Measurements from ENCODE around the gene S100A8. TPM values are rescaled to one million over a fixed set of nuclear protein-coding genes. Genes with fewer than 3 reads are reported as not detected.

Gene S100A8
- total and polyA plus RNA-seq, 11 donors, result 6.0 to 199 (median 32.3) TPM

GRCh38 chr1:153341431-153341934 lies 49.4 kb downstream of the S100A8 start:
- H3K27ac ChIP-seq, result no peak overlapping the region
- 83 to 91% (median 86%) methylated on average over 4 of the region's 4 CpGs for WGBS, 4 donors
- TF ChIP-seq POLR2A (IDR thresholded peaks at IDR 0.05), result no peak
- TF ChIP-seq, protein P1, sequence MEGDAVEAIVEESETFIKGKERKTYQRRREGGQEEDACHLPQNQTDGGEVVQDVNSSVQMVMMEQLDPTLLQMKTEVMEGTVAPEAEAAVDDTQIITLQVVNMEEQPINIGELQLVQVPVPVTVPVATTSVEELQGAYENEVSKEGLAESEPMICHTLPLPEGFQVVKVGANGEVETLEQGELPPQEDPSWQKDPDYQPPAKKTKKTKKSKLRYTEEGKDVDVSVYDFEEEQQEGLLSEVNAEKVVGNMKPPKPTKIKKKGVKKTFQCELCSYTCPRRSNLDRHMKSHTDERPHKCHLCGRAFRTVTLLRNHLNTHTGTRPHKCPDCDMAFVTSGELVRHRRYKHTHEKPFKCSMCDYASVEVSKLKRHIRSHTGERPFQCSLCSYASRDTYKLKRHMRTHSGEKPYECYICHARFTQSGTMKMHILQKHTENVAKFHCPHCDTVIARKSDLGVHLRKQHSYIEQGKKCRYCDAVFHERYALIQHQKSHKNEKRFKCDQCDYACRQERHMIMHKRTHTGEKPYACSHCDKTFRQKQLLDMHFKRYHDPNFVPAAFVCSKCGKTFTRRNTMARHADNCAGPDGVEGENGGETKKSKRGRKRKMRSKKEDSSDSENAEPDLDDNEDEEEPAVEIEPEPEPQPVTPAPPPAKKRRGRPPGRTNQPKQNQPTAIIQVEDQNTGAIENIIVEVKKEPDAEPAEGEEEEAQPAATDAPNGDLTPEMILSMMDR (IDR thresholded peaks at IDR 0.05), result no peak
- intact Hi-C loops (cut with DNase I), result loop anchor here in 1 of 10 donors (10.0 kb wide), 1 partner anchor 413 kb away; no protein-coding TSS in a partner anchor
- ATAC-seq, result no peak
- H3K4me3 ChIP-seq, result no peak overlapping the region
- no peaks in the 10 kb centered on the region for H3K36me3 ChIP-seq
- H3K27me3 ChIP-seq, result peaks cover 0 to 16% (median 0%) of the 10 kb centered on the region in 9 donors
- H3K9me3 ChIP-seq, result no peaks in the 10 kb centered on the region
- DNase-seq, result no peak
- peaks cover 0 to 10% (median 0%) of the 10 kb centered on the region in 12 donors for H3K4me1 ChIP-seq

DNA sequence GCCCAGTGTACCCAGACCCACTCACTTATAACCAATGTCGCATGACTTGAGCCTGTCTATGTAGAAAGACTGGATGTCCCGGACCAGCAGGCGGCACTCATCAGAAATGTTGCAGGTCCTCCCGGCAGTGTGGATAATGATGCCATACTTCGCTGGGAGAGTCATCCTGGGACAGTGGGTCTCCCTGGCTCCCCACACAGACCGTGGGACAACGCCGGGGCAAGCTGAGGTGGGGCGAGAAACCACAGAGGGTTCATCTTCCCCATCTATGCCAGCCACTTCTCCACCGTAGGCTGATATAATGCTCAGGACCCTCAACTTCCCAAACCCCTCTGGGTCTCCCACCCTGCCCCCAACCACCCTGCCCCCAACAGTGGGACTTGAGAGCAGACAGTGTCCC lies 50.5 kb downstream of the S100A8 start:
- no peak overlapping the region for H3K27ac ChIP-seq
- H3K9me3 ChIP-seq, result no peaks in the 10 kb centered on the region
- peaks cover 0 to 10% (median 0%) of the 10 kb centered on the region in 12 donors for H3K4me1 ChIP-seq
- DNase-seq (no peak), ATAC-seq (no peak)
- 86 to 94% (median 93%) methylated on average over 10 of the region's 10 CpGs for WGBS, 4 donors
- TF ChIP-seq POLR2A (IDR thresholded peaks at IDR 0.05), result no peak
- TF ChIP-seq, protein P1 (IDR thresholded peaks at IDR 0.05), result no peak
- intact Hi-C loops (cut with DNase I), result loop anchor here in 1 of 10 donors (10.0 kb wide), 1 partner anchor 414 kb away; no protein-coding TSS in a partner anchor
- H3K36me3 ChIP-seq, result no peaks in the 10 kb centered on the region
- H3K4me3 ChIP-seq, result no peak overlapping the region
- H3K27me3 ChIP-seq, result peaks cover 0 to 14% (median 0%) of the 10 kb centered on the region in 9 donors

Other genes starting within 250 kb of the S100A8 start
- not detected for gene SPRR2G, start 240.2 kb downstream of the S100A8 start, total RNA-seq
- gene SPRR2G, start 240.2 kb downstream of the S100A8 start, polyA plus RNA-seq, result not detected
- not detected for gene LELP1, start 187.6 kb downstream of the S100A8 start, total RNA-seq
- not detected for gene LELP1, start 187.6 kb downstream of the S100A8 start, polyA plus RNA-seq
- 1 to 10 TPM in 1 of 9 donors, not detected in 8; 1.1 TPM for gene PRR9, start 173.5 kb downstream of the S100A8 start, total RNA-seq
- not detected for gene PRR9, start 173.5 kb downstream of the S100A8 start, polyA plus RNA-seq
- not detected for gene LORICRIN, start 131.4 kb downstream of the S100A8 start, total RNA-seq
- not detected for gene LORICRIN, start 131.4 kb downstream of the S100A8 start, polyA plus RNA-seq
- not detected for gene PGLYRP3, start 78.1 kb downstream of the S100A8 start, total RNA-seq
- not detected for gene PGLYRP3, start 78.1 kb downstream of the S100A8 start, polyA plus RNA-seq
- not detected for gene PGLYRP4, start 42.2 kb downstream of the S100A8 start, total RNA-seq
- not detected for gene PGLYRP4, start 42.2 kb downstream of the S100A8 start, polyA plus RNA-seq
- gene S100A9, start 33.2 kb downstream of the S100A8 start, total RNA-seq, result 100 to 1,000 TPM in 3 of 9 donors, 10 to 100 TPM in 5, 1 to 10 TPM in 1; 5.7 to 350 (median 76.2) TPM
- gene S100A9, start 33.2 kb downstream of the S100A8 start, polyA plus RNA-seq, result 100 to 1,000 TPM in 1 of 2 donors, 10 to 100 TPM in 1; 43.3 to 202 TPM
- 1 to 10 TPM in 8 of 9 donors, not detected in 1; 1.2 to 8.9 (median 3.7) TPM for gene S100A12, start 15.5 kb downstream of the S100A8 start, total RNA-seq
- 1 to 10 TPM; 5.1 to 9.1 TPM for gene S100A12, start 15.5 kb downstream of the S100A8 start, polyA plus RNA-seq
- not detected for gene S100A7A, start 25.4 kb upstream of the S100A8 start, total RNA-seq
- gene S100A7A, start 25.4 kb upstream of the S100A8 start, polyA plus RNA-seq, result not detected
- not detected for gene S100A7, start 69.6 kb upstream of the S100A8 start, total RNA-seq
- not detected for gene S100A7, start 69.6 kb upstream of the S100A8 start, polyA plus RNA-seq
- gene S100A6, start 144.9 kb upstream of the S100A8 start, total RNA-seq, result 100 to 1,000 TPM; 157 to 415 (median 301) TPM
- 1,000 to 10,000 TPM in 1 of 2 donors, 100 to 1,000 TPM in 1; 371 to 1,213 TPM for gene S100A6, start 144.9 kb upstream of the S100A8 start, polyA plus RNA-seq
- gene S100A5, start 149.9 kb upstream of the S100A8 start, total RNA-seq, result not detected
- not detected for gene S100A5, start 149.9 kb upstream of the S100A8 start, polyA plus RNA-seq
- gene S100A4, start 154.7 kb upstream of the S100A8 start, total RNA-seq, result 100 to 1,000 TPM in 4 of 9 donors, 10 to 100 TPM in 5; 56.9 to 214 (median 96.1) TPM
- gene S100A4, start 154.7 kb upstream of the S100A8 start, polyA plus RNA-seq, result 100 to 1,000 TPM; 214 to 398 TPM
- gene S100A3, start 158.2 kb upstream of the S100A8 start, total RNA-seq, result 1 to 10 TPM in 4 of 9 donors, under 1 TPM in 3, not detected in 2; 0.57 to 5.9 (median 1.1) TPM
- 1 to 10 TPM; 1.6 to 5.2 TPM for gene S100A3, start 158.2 kb upstream of the S100A8 start, polyA plus RNA-seq
- 1 to 10 TPM in 8 of 9 donors, not detected in 1; 1.3 to 4.0 (median 2.4) TPM for gene S100A2, start 174.8 kb upstream of the S100A8 start, total RNA-seq
- 1 to 10 TPM; 2.8 to 5.1 TPM for gene S100A2, start 174.8 kb upstream of the S100A8 start, polyA plus RNA-seq
- gene S100A16, start 222.1 kb upstream of the S100A8 start, total RNA-seq, result 10 to 100 TPM; 37.2 to 92.6 (median 45.4) TPM
- gene S100A16, start 222.1 kb upstream of the S100A8 start, polyA plus RNA-seq, result 100 to 1,000 TPM in 1 of 2 donors, 10 to 100 TPM in 1; 72.6 to 233 TPM
- 1 to 10 TPM in 7 of 9 donors, under 1 TPM in 1, not detected in 1; 0.79 to 6.1 (median 3.9) TPM for gene S100A14, start 225.3 kb upstream of the S100A8 start, total RNA-seq
- 1 to 10 TPM; 1.7 to 4.4 TPM for gene S100A14, start 225.3 kb upstream of the S100A8 start, polyA plus RNA-seq
- 100 to 1,000 TPM in 7 of 9 donors, 10 to 100 TPM in 2; 98.1 to 189 (median 132) TPM for gene S100A13, start 236.4 kb upstream of the S100A8 start, total RNA-seq
- 100 to 1,000 TPM; 173 to 272 TPM for gene S100A13, start 236.4 kb upstream of the S100A8 start, polyA plus RNA-seq
- gene S100A1, start 237.4 kb upstream of the S100A8 start, total RNA-seq, result 1,000 to 10,000 TPM; 1,023 to 2,291 (median 2,114) TPM
- 1,000 to 10,000 TPM in 1 of 2 donors, 100 to 1,000 TPM in 1; 752 to 3,565 TPM for gene S100A1, start 237.4 kb upstream of the S100A8 start, polyA plus RNA-seq
- 10 to 100 TPM; 48.4 to 92.0 (median 67.7) TPM for gene CHTOP, start 243.0 kb upstream of the S100A8 start, total RNA-seq
- 10 to 100 TPM; 72.9 to 73.4 TPM for gene CHTOP, start 243.0 kb upstream of the S100A8 start, polyA plus RNA-seq

Measured in heart left ventricle (tissue), 16 donors.